Measurements from ENCODE around the gene OR8D2.
"Not testable (repeated sequence)": the region's sequence is repeated elsewhere in the genome, so short reads cannot be mapped to it uniquely, and the experiment has no call there.

The OR8D2 gene

DNA sequence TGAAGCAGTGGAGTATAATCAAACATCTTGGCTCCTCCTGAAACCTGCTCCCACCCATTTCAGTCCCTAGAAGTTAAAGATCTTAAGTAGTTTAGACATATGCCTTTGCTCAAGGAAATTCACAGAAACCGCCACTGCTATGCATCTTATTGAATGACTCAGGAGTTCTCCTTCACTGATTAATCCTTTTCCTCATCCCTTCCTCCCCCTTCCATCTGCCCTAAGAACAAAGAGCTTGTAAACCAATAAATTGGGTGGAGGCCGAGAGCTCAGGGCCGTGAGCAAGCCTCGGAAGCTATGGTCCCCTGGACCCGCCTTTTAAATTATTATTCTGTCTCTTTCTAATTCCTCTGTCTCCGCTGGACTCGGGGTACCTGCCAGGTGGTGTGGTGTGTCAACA is 49.1 kb downstream of the OR8D2 start:
- H3K27me3 Mint-ChIP-seq; H3K27ac Mint-ChIP-seq; H3K4me1 Mint-ChIP-seq (ENCODE audit: low read depth); H3K36me3 Mint-ChIP-seq (ENCODE audit: low read depth); intact Hi-C loops (cut with micrococcal nuclease); H3K9me3 Mint-ChIP-seq; H3K4me3 Mint-ChIP-seq: not testable (repeated sequence)

All from dendritic cell treated with granulocyte-macrophage colony-stimulating factor and Interleukin-4, amounts not matched to agents 40 ng/mL and 50 ng/mL, for 4 days (primary cell).